Thoracic aorta (tissue), 2 donors: ENCODE measurements around the gene PRPF31. TPM values are rescaled to one million over a fixed set of nuclear protein-coding genes. Genes with fewer than 3 reads are reported as not detected.

Experiments
- ATAC-seq: fragments of 150-250 bp; one replicate; pipeline ENCODE4 v1.8.0; 2017; ENCODE audit warnings: low read depth; ENCODE audit not compliant: insufficient number of reproducible peaks, low FRiP score
- DNase-seq: peaks from one replicate; pipeline ENCODE4 v3.0.0-alpha.2; 2020; ENCODE audit warnings: low spot score
- H3K27ac ChIP-seq, 2 donors: fragments of 200-600 bp; sonication (generic); 1 replicate in 1 of 2; 2 replicates in 1 of 2; pipeline ENCODE4 v1.5.1; 2016; ENCODE audit warnings: mild to moderate bottlenecking in 2 of 2, moderate library complexity in 2 of 2
- H3K27me3 ChIP-seq: fragments of 200-600 bp; sonication (generic); replicated peaks from 2 replicates; pipeline ENCODE4 v1.6.0; 2016; ENCODE audit warnings: mild to moderate bottlenecking; ENCODE audit not compliant: insufficient read depth
- H3K36me3 ChIP-seq: fragments of 200-600 bp; sonication (generic); one replicate; pipeline ENCODE4 v1.5.1; 2016
- H3K4me1 ChIP-seq, 2 donors: fragments of 200-600 bp; sonication (generic); 1 replicate in 1 of 2; 2 replicates in 1 of 2; pipeline versions ENCODE4 v1.5.1 to v1.6.0; 2016; ENCODE audit warnings: low read depth in 2 of 2, mild to moderate bottlenecking in 1 of 2; ENCODE audit not compliant: control insufficient read depth in 1 of 2
- H3K4me3 ChIP-seq: fragments of 200-600 bp; sonication (generic); 2 replicates; pipeline ENCODE4 v1.5.1; 2016; ENCODE audit warnings: mild to moderate bottlenecking
- H3K9me3 ChIP-seq: fragments of 200-600 bp; sonication (generic); 2 replicates; pipeline ENCODE4 v1.5.1; 2016
- total RNA-seq, 2 donors: library from RNA; depleted of rRNA; stranded (reverse); fragments of >200 nt; gene quantifications; one replicate each; pipeline versions ENCODE4 v1.1.0 to v1.2.3, GENCODE V29; 2016
- TF ChIP-seq, protein P1 (sequence below): fragments of 200-600 bp; sonication (generic); IDR thresholded peaks from one replicate; pipeline ENCODE4 v1.5.1; 2019; ENCODE audit warnings: antibody characterized with exemption

PRPF31 gene
- total RNA-seq, 2 donors from 2014 or later: 48.2 to 54.3 TPM

DNA sequence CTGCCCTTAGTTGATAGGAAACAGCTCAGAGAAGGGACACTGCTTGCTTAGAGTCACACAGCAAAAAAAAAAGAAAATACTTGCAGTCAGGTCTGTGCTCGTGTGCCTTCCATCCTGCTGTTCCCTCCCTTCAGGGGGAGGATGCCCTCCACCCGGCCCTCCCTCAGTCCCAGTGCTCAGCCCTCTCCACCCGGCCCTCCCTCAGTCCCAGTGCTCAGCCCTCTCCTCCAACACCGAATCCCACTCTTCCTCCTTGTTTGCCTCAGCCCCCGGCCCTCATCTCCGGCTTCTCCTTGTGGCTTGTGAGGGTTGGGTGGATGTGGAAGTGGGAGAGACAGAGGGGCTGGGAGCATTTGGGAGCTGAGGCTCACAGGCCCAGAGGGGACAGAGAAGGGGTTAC is 5.9 kb upstream of the PRPF31 start:
- no peak overlapping the region for H3K4me3 ChIP-seq
- H3K27me3 ChIP-seq: no peaks in the 10 kb centered on the region
- ATAC-seq (no peak), DNase-seq (no peak)
- H3K27ac ChIP-seq: no peak overlapping the region
- H3K9me3 ChIP-seq: no peaks in the 10 kb centered on the region
- H3K36me3 ChIP-seq: peaks cover 43% of the 10 kb centered on the region
- peaks cover 9 to 10% of the 10 kb centered on the region in 2 donors for H3K4me1 ChIP-seq
- TF ChIP-seq, protein P1, sequence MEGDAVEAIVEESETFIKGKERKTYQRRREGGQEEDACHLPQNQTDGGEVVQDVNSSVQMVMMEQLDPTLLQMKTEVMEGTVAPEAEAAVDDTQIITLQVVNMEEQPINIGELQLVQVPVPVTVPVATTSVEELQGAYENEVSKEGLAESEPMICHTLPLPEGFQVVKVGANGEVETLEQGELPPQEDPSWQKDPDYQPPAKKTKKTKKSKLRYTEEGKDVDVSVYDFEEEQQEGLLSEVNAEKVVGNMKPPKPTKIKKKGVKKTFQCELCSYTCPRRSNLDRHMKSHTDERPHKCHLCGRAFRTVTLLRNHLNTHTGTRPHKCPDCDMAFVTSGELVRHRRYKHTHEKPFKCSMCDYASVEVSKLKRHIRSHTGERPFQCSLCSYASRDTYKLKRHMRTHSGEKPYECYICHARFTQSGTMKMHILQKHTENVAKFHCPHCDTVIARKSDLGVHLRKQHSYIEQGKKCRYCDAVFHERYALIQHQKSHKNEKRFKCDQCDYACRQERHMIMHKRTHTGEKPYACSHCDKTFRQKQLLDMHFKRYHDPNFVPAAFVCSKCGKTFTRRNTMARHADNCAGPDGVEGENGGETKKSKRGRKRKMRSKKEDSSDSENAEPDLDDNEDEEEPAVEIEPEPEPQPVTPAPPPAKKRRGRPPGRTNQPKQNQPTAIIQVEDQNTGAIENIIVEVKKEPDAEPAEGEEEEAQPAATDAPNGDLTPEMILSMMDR: no peak

DNA sequence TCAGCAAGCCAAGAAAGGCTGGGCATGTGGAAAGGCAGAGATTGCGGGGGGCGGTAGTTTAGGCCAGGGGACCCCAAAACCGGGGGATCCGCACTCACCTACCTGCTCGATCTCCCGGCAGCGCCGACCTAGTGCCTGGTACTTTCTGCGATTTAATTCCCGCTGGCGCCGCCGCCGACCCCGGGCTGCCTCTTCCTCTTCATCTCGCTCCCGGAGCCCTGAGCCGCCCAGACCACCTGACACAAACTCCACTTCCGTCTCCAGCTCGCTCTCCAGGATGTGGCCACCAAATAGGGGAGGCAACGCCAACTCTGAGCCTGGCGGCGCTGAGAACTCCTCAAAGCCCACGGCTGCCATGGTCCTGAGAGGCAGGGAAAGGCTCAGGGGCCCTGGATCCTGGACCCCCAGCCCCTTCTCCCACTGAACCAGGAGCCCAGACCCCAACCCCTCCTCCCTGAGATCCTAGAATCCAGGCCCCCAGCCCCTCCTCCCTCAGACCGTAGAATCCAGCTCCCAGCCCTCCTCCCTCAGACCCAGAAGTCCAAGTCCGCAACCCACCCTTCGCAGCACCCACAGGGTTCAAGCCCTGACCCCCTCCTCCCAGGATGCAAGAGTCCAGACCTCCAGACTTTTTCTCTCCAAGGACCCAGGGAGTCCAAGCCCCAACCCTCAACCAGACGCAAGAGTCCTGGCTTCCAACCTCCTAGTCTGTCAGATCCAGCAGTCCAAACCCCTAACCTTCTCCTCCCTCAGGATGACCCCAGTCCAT is 1.0 kb upstream of the PRPF31 start:
- H3K4me1 ChIP-seq: peaks cover 18 to 29% of the 10 kb centered on the region in 2 donors
- H3K4me3 ChIP-seq: peak overlapping the region; percentile 78
- ATAC-seq (no peak), DNase-seq (no peak)
- H3K9me3 ChIP-seq: no peaks in the 10 kb centered on the region
- H3K36me3 ChIP-seq: peaks cover 25% of the 10 kb centered on the region
- TF ChIP-seq, protein P1: no peak
- peak overlapping the region in 1 of 2 donors; percentile 71 for H3K27ac ChIP-seq
- H3K27me3 ChIP-seq: no peaks in the 10 kb centered on the region

DNA sequence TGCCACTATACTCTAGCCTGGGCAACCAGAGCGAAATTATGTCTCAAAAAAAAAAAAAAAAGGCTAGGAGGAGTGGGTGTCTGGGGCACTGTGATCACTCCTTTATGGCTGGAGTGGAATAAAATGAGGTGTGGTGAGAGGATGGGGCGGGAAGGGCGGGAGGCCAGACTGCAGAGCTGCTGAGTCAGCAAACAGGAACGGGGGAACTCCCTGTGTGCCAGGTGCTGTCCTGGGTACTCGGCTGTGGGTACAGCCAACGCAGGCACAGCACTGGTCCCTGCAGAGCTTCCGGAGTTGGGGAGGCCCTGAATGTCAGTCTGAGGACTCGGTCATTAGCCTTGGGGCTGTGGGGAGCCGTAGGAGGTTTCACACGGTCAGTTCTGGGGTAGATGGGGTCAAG is 5.7 kb downstream of the PRPF31 start:
- H3K36me3 ChIP-seq: peaks cover 69% of the 10 kb centered on the region
- H3K27me3 ChIP-seq: no peaks in the 10 kb centered on the region
- DNase-seq: no peak
- TF ChIP-seq, protein P1: no peak
- peaks cover 4 to 11% of the 10 kb centered on the region in 2 donors for H3K4me1 ChIP-seq
- H3K4me3 ChIP-seq: no peak overlapping the region
- no peaks in the 10 kb centered on the region for H3K9me3 ChIP-seq
- no peak overlapping the region for H3K27ac ChIP-seq
- no peak for ATAC-seq

DNA sequence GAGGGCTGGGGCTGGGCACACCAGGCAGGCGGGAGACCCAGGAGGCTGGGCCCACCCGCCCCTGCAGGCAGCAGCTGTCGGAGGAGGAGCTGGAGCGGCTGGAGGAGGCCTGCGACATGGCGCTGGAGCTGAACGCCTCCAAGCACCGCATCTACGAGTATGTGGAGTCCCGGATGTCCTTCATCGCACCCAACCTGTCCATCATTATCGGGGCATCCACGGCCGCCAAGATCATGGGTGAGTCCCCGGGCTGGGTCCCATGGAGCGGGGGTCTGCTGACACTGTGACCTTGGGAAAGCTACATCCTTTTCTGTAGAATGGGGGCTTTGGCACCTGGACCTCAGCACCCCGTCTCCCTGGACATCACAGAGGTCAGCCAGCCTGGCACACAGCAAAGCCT is 8.1 kb downstream of the PRPF31 start:
- TF ChIP-seq, protein P1: no peak
- H3K36me3 ChIP-seq: peaks cover 87% of the 10 kb centered on the region
- no peak for ATAC-seq

DNA sequence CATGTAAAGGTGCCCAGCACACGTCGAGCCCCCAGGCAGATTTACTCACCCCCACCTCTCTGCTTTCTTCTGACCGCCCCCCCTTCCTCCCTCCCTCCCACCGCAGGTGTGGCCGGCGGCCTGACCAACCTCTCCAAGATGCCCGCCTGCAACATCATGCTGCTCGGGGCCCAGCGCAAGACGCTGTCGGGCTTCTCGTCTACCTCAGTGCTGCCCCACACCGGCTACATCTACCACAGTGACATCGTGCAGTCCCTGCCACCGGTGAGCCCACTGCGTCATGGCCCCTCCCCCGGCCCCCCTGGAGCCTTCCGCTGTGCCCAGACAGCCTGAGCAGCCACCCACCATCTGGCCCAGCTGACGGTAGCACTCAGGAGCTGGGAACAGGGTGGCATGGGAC is 8.8 kb downstream of the PRPF31 start:
- DNase-seq: no peak
- TF ChIP-seq, protein P1: no peak
- H3K27ac ChIP-seq: no peak overlapping the region
- ATAC-seq: no peak
- H3K27me3 ChIP-seq: no peaks in the 10 kb centered on the region
- H3K9me3 ChIP-seq: no peaks in the 10 kb centered on the region
- H3K4me3 ChIP-seq: no peak overlapping the region
- no peaks in the 10 kb centered on the region for H3K4me1 ChIP-seq
- H3K36me3 ChIP-seq: peaks cover 87% of the 10 kb centered on the region

More for the DNA sequence above, 8.1 kb downstream of the PRPF31 start:
- Histone ChIP-seq H3K9me3 (no peaks in the 10 kb centered on the region), H3K27me3 (no peaks in the 10 kb centered on the region), H3K27ac (no peak overlapping the region), H3K4me3 (no peak overlapping the region), H3K4me1 (no peaks in the 10 kb centered on the region)
- no peak for DNase-seq
